GM21528 (cell line): ENCODE measurements around the gene MAB21L3.
A peak's percentile ranks its signal among the peaks of the same experiment; 100 is the strongest.

ENCODE experiments used
- ATAC-seq: cut with Tn5 transposase; IDR thresholded peaks from one replicate; pipeline ENCODE4 v1.9.1; 2021; ENCODE audit warnings: mild to moderate bottlenecking, moderate library complexity; ENCODE audit not compliant: unreplicated experiment, low FRiP score

Gene MAB21L3

GRCh38 chr1:116161877-116162390 is 50.7 kb downstream of the MAB21L3 start:
- ATAC-seq = no peak

GRCh38 chr1:116163533-116163932 is 52.3 kb downstream of the MAB21L3 start:
- ATAC-seq = no peak

GRCh38 chr1:116164150-116164549 is 53.0 kb downstream of the MAB21L3 start:
- no peak for ATAC-seq

- ATAC-seq = no peak
These were observed 53.6 kb downstream of the MAB21L3 start for GRCh38 chr1:116164604-116165368.

- no peak for ATAC-seq
These were observed 54.4 kb downstream of the MAB21L3 start for GRCh38 chr1:116165572-116165971.

- no peak for ATAC-seq
These were observed 54.9 kb downstream of the MAB21L3 start for GRCh38 chr1:116166011-116166571.

GRCh38 chr1:116166655-116167054 is 55.5 kb downstream of the MAB21L3 start:
- ATAC-seq = no peak

GRCh38 chr1:116167625-116168276 is 56.6 kb downstream of the MAB21L3 start:
- ATAC-seq = peak; percentile 28

- peak; percentile 83 for ATAC-seq
These were observed 57.3 kb downstream of the MAB21L3 start for GRCh38 chr1:116168277-116169032.

GRCh38 chr1:116169898-116170297 is 58.7 kb downstream of the MAB21L3 start:
- no peak for ATAC-seq

GRCh38 chr1:116170721-116171589 is 59.8 kb downstream of the MAB21L3 start:
- no peak for ATAC-seq

GRCh38 chr1:116172666-116173065 is 61.5 kb downstream of the MAB21L3 start:
- ATAC-seq = no peak

- no peak for ATAC-seq
These were observed 64.4 kb downstream of the MAB21L3 start for GRCh38 chr1:116175611-116176010.

GRCh38 chr1:116176306-116176789 is 65.1 kb downstream of the MAB21L3 start:
- no peak for ATAC-seq

- ATAC-seq = no peak
These were observed 66.7 kb downstream of the MAB21L3 start for GRCh38 chr1:116177861-116178260.

- no peak for ATAC-seq
These were observed 67.6 kb downstream of the MAB21L3 start for GRCh38 chr1:116178837-116179236.

- no peak for ATAC-seq
These were observed 68.2 kb downstream of the MAB21L3 start for GRCh38 chr1:116179419-116179818.

- ATAC-seq = no peak
These were observed 68.8 kb downstream of the MAB21L3 start for GRCh38 chr1:116179964-116180363.

GRCh38 chr1:116182019-116182714 is 71.0 kb downstream of the MAB21L3 start:
- ATAC-seq = no peak
